Measurements from ENCODE around the gene ECI2. TPM values are rescaled to one million over a fixed set of nuclear protein-coding genes. Genes with fewer than 3 reads are reported as not detected.
"Not testable (repeated sequence)": the region's sequence is repeated elsewhere in the genome, so short reads cannot be mapped to it uniquely, and the experiment has no call there.

The ECI2 gene
- total RNA-seq, 1 experiment from 2014 or later = 12.9 TPM

DNA sequence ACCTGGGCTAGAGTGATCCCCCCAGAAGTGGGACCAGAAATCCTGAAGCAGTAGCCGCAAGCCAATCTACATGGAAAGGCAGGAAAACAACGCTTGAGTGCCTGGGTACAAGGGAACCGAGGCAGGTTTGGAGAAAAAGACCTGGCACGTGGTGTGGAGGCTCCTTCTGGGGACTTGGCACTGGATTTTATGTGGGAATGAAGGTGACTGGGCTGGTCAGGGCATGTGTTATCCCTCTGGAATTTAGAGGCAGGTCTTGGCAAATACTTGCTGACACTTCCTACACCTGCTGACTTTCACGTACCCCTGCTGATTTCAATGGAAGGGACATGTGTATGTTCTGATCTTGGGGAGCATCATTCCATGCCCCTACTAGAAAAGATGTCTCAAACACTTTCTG, 31.4 kb downstream of the ECI2 start:
- H4K20me1 ChIP-seq (ENCODE audit: insufficient read depth, low read depth, low read length) = no peaks in the 10 kb centered on the region
- H3K4me3 ChIP-seq (ENCODE audit: low read length) = no peak overlapping the region
- no peak overlapping the region for H3K27ac ChIP-seq (ENCODE audit: low read length)
- no peaks in the 10 kb centered on the region for H3K9me3 ChIP-seq (ENCODE audit: low read length)
- H3K36me3 ChIP-seq (ENCODE audit: insufficient read depth, low read length) = no peaks in the 10 kb centered on the region
- H3K9ac ChIP-seq (ENCODE audit: low read length) = no peak overlapping the region
- no peaks in the 10 kb centered on the region for H3K27me3 ChIP-seq (ENCODE audit: low read length)
- H3K4me1 ChIP-seq (ENCODE audit: low read length) = no peaks in the 10 kb centered on the region
- H2AFZ ChIP-seq (ENCODE audit: low read length) = no peak overlapping the region
- DNase-seq = no peak
- no peaks in the 10 kb centered on the region for H3K79me2 ChIP-seq (ENCODE audit: low read length)
- no peak overlapping the region for H3K4me2 ChIP-seq (ENCODE audit: low read depth, low read length, poor library complexity, severe bottlenecking)
- no peaks in the 10 kb centered on the region for H3K9me2 ChIP-seq (replicated peaks; ENCODE audit: insufficient read depth, low read length)

DNA sequence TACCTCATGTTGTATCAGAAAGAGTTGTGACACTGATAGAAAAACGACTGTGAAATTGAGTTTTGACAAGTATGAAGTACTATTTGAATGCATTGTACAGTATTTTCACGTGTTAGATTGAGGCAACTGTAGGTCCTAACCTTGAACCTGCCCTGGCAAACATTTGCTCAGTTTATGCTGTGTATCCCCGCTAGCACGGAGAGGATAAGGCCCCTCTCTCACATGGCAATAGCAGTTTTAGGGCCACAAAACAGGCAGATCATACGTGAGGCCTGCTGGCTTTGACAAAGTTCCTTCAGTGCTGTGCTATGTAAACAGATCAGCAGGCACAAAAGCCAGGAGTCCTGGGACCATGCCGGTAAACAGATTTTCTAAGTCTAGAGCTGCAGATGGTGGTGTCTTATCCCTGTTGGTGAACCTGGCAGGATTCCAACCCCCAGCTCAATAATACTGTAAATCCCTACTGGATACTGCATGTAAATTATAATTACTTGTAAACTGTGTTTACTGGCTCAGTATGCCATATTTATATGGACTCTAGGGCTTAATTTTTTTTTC, 32.6 kb downstream of the ECI2 start:
- H3K27ac ChIP-seq (ENCODE audit: low read length) = no peak overlapping the region
- H3K27me3 ChIP-seq (ENCODE audit: low read length) = no peaks in the 10 kb centered on the region
- DNase-seq = no peak
- H3K9me3 ChIP-seq (ENCODE audit: low read length) = no peaks in the 10 kb centered on the region
- H3K9ac ChIP-seq (ENCODE audit: low read length) = no peak overlapping the region
- no peak overlapping the region for H3K4me2 ChIP-seq (ENCODE audit: low read depth, low read length, poor library complexity, severe bottlenecking)
- no peak overlapping the region for H3K4me3 ChIP-seq (ENCODE audit: low read length)
- H3K4me1 ChIP-seq (ENCODE audit: low read length) = no peaks in the 10 kb centered on the region
- no peaks in the 10 kb centered on the region for H3K36me3 ChIP-seq (ENCODE audit: insufficient read depth, low read length)
- no peaks in the 10 kb centered on the region for H3K79me2 ChIP-seq (ENCODE audit: low read length)
- no peaks in the 10 kb centered on the region for H3K9me2 ChIP-seq (replicated peaks; ENCODE audit: insufficient read depth, low read length)
- H4K20me1 ChIP-seq (ENCODE audit: insufficient read depth, low read depth, low read length) = no peaks in the 10 kb centered on the region
- H2AFZ ChIP-seq (ENCODE audit: low read length) = no peak overlapping the region

DNA sequence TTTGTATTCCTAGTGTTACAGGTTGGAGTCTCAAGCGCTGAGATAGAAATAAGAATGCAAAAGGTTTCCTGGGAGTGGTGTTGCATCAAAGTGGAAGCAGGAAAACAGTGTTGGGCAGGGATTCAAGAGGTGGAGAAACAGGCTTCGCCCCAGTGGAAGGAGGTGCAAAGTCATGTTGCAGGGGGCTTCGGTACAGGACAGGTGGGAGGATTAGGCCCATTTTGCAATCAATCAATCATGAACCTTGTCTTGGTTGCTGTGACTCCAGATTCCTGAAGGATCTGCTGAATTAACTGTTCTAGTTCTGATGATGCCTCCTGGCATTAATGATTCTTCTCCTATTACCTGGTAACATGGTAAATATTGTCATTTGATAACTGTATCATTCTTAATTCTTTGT, 34.1 kb downstream of the ECI2 start:
- H3K9ac ChIP-seq (ENCODE audit: low read length) = no peak overlapping the region
- no peak overlapping the region for H3K4me3 ChIP-seq (ENCODE audit: low read length)
- H3K27ac ChIP-seq (ENCODE audit: low read length) = no peak overlapping the region
- no peaks in the 10 kb centered on the region for H3K27me3 ChIP-seq (ENCODE audit: low read length)
- no peaks in the 10 kb centered on the region for H4K20me1 ChIP-seq (ENCODE audit: insufficient read depth, low read depth, low read length)
- no peaks in the 10 kb centered on the region for H3K4me1 ChIP-seq (ENCODE audit: low read length)
- H3K4me2 ChIP-seq (ENCODE audit: low read depth, low read length, poor library complexity, severe bottlenecking) = no peak overlapping the region
- H2AFZ ChIP-seq (ENCODE audit: low read length) = no peak overlapping the region
- H3K9me3 ChIP-seq (ENCODE audit: low read length) = no peaks in the 10 kb centered on the region
- no peaks in the 10 kb centered on the region for H3K79me2 ChIP-seq (ENCODE audit: low read length)
- H3K9me2 ChIP-seq (replicated peaks; ENCODE audit: insufficient read depth, low read length) = no peaks in the 10 kb centered on the region
- H3K36me3 ChIP-seq (ENCODE audit: insufficient read depth, low read length) = no peaks in the 10 kb centered on the region
- DNase-seq = no peak

DNA sequence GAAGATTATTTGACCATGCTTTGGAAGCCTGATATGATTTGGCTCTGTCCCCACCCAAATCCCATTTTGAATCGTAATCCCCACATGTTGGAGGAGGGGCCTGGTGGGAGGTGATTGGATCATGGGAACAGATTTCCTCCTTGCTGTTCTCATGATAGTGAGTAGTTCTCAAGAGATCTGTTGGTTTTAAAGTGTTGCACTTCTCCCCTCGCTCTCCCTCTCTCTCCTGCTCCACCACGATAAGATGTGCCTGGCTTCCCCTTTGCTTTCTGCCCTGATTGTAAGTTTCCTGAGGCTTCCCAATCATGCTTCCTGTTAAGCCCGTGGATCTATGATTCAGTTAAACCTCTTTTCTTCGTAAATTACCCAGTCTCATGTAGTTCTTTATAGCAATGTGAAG, 34.7 kb downstream of the ECI2 start:
- H3K9me3 ChIP-seq (ENCODE audit: low read length) = no peaks in the 10 kb centered on the region
- no peaks in the 10 kb centered on the region for H3K27me3 ChIP-seq (ENCODE audit: low read length)
- no peak overlapping the region for H3K27ac ChIP-seq (ENCODE audit: low read length)
- no peak overlapping the region for H3K4me3 ChIP-seq (ENCODE audit: low read length)
- no peaks in the 10 kb centered on the region for H3K79me2 ChIP-seq (ENCODE audit: low read length)
- no peak overlapping the region for H3K4me2 ChIP-seq (ENCODE audit: low read depth, low read length, poor library complexity, severe bottlenecking)
- H3K9me2 ChIP-seq (replicated peaks; ENCODE audit: insufficient read depth, low read length) = no peaks in the 10 kb centered on the region
- no peak overlapping the region for H3K9ac ChIP-seq (ENCODE audit: low read length)
- H4K20me1 ChIP-seq (ENCODE audit: insufficient read depth, low read depth, low read length) = no peaks in the 10 kb centered on the region
- no peak for DNase-seq
- H3K4me1 ChIP-seq (ENCODE audit: low read length) = no peaks in the 10 kb centered on the region
- H3K36me3 ChIP-seq (ENCODE audit: insufficient read depth, low read length) = no peaks in the 10 kb centered on the region
- H2AFZ ChIP-seq (ENCODE audit: low read length) = no peak overlapping the region

DNA sequence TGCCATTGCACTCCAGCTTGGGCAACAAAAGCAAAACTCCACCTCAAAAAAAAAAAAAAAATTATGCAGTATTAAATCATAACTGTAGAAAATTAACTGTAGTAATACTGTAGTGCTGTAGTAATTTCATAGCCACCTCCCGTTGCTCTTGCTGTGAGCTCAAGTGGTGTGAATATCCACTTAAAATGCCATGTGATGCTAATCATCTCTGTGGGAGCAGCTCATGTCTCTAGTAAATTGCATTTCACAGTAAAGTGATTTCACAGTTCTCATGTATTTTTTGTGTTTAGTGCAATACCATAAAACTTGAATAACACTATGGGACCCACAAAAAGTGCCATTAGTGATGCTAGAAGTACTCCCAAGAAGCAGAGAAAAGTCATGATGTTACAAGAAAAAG, 42.1 kb downstream of the ECI2 start:
- Histone ChIP-seq H3K27me3 (ENCODE audit: low read length) (no peaks in the 10 kb centered on the region), H3K79me2 (ENCODE audit: low read length) (no peaks in the 10 kb centered on the region), H3K36me3 (ENCODE audit: insufficient read depth, low read length) (no peaks in the 10 kb centered on the region), H3K4me2 (ENCODE audit: low read depth, low read length, poor library complexity, severe bottlenecking) (no peak overlapping the region), H2AFZ (ENCODE audit: low read length) (no peak overlapping the region), H3K9me3 (ENCODE audit: low read length) (no peaks in the 10 kb centered on the region), H3K9ac (ENCODE audit: low read length) (no peak overlapping the region), H3K4me3 (ENCODE audit: low read length) (no peak overlapping the region), H3K27ac (ENCODE audit: low read length) (no peak overlapping the region), H4K20me1 (ENCODE audit: insufficient read depth, low read depth, low read length) (no peaks in the 10 kb centered on the region), H3K4me1 (ENCODE audit: low read length) (no peaks in the 10 kb centered on the region), H3K9me2 (replicated peaks; ENCODE audit: insufficient read depth, low read length) (no peaks in the 10 kb centered on the region)
- DNase-seq = no peak

DNA sequence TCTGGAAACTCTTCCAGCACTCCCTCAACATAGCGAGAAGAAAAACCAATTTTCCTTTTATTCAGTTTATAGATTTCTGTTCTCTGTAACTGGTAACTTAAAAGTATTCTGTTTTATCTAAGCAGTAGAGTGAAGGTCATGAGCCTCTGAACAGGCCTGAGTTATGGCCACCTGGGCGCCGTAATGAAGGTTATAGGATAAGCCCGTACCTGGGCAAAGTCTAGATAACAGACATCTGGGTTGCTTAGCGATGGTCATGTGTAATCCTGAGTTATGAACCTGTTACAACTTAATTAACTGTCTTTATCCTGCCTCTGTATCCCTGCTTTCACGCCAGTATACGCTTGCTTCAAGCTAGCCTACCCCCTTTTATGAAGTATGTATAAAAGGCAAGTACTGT, 43.4 kb downstream of the ECI2 start:
- no peaks in the 10 kb centered on the region for H4K20me1 ChIP-seq (ENCODE audit: insufficient read depth, low read depth, low read length)
- no peaks in the 10 kb centered on the region for H3K27me3 ChIP-seq (ENCODE audit: low read length)
- H3K4me2 ChIP-seq (ENCODE audit: low read depth, low read length, poor library complexity, severe bottlenecking) = no peak overlapping the region
- H3K4me1 ChIP-seq (ENCODE audit: low read length) = peaks cover 1% of the 10 kb centered on the region
- H3K79me2 ChIP-seq (ENCODE audit: low read length) = no peaks in the 10 kb centered on the region
- no peak for DNase-seq
- H3K9me2 ChIP-seq (replicated peaks; ENCODE audit: insufficient read depth, low read length) = no peaks in the 10 kb centered on the region
- H2AFZ ChIP-seq (ENCODE audit: low read length) = no peak overlapping the region
- H3K27ac ChIP-seq (ENCODE audit: low read length) = no peak overlapping the region
- H3K4me3 ChIP-seq (ENCODE audit: low read length) = no peak overlapping the region
- no peaks in the 10 kb centered on the region for H3K36me3 ChIP-seq (ENCODE audit: insufficient read depth, low read length)
- H3K9ac ChIP-seq (ENCODE audit: low read length) = no peak overlapping the region
- no peaks in the 10 kb centered on the region for H3K9me3 ChIP-seq (ENCODE audit: low read length)

DNA sequence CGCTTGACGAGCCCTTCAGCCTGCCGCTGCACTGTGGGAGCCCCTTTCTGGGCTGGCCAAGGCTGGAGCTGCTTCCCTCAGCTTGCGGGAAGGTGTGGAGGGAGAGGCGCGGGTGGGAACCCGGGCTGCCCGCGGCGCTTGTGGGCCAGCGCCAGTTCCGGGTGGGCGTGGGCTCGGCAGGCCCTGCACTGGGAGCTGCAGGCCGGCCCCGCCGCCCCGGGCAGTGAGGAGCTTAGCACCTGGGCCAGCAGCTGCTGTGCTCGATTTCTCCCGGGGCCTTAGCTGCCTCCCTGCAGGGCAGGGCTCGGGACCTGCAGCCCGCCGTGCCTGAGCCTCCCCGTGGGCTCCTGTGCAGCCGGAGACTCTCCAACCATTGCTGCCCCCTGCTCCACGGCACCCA, 45.3 kb downstream of the ECI2 start:
- H3K79me2 ChIP-seq (ENCODE audit: low read length); H3K4me3 ChIP-seq (ENCODE audit: low read length); H3K4me2 ChIP-seq (ENCODE audit: low read depth, low read length, poor library complexity, severe bottlenecking); H3K27ac ChIP-seq (ENCODE audit: low read length); H3K9me3 ChIP-seq (ENCODE audit: low read length); H3K27me3 ChIP-seq (ENCODE audit: low read length); H4K20me1 ChIP-seq (ENCODE audit: insufficient read depth, low read depth, low read length); H3K4me1 ChIP-seq (ENCODE audit: low read length); DNase-seq; H3K36me3 ChIP-seq (ENCODE audit: insufficient read depth, low read length); H3K9me2 ChIP-seq (replicated peaks; ENCODE audit: insufficient read depth, low read length); H2AFZ ChIP-seq (ENCODE audit: low read length); H3K9ac ChIP-seq (ENCODE audit: low read length): not testable (repeated sequence)

DNA sequence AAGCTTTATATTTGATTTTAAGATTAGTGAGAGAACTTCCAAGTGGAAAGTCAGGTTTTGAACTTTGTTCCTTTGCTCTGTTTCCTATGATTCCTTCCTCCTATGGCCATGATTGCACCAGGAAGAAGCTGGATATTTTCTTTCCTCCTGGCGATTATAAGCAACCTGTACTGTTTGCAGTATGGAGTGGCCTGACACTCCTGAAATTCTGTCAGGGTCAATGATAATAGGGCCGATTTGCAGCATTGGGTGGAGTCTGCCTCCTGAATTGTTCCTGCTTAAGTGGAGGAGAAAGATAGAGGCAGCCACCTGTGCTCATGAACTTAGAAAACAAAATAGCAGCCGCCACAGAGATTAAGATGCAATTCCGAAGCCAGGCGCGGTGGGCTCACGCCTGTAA, 46.7 kb downstream of the ECI2 start:
- H3K9ac ChIP-seq (ENCODE audit: low read length) = no peak overlapping the region
- no peak overlapping the region for H3K4me3 ChIP-seq (ENCODE audit: low read length)
- H4K20me1 ChIP-seq (ENCODE audit: insufficient read depth, low read depth, low read length) = no peaks in the 10 kb centered on the region
- peaks cover 8% of the 10 kb centered on the region for H3K4me1 ChIP-seq (ENCODE audit: low read length)
- no peaks in the 10 kb centered on the region for H3K36me3 ChIP-seq (ENCODE audit: insufficient read depth, low read length)
- no peaks in the 10 kb centered on the region for H3K9me2 ChIP-seq (replicated peaks; ENCODE audit: insufficient read depth, low read length)
- no peak overlapping the region for H3K4me2 ChIP-seq (ENCODE audit: low read depth, low read length, poor library complexity, severe bottlenecking)
- H3K79me2 ChIP-seq (ENCODE audit: low read length) = no peaks in the 10 kb centered on the region
- no peak for DNase-seq
- H3K27me3 ChIP-seq (ENCODE audit: low read length) = no peaks in the 10 kb centered on the region
- no peak overlapping the region for H3K27ac ChIP-seq (ENCODE audit: low read length)
- no peak overlapping the region for H2AFZ ChIP-seq (ENCODE audit: low read length)
- no peaks in the 10 kb centered on the region for H3K9me3 ChIP-seq (ENCODE audit: low read length)

DNA sequence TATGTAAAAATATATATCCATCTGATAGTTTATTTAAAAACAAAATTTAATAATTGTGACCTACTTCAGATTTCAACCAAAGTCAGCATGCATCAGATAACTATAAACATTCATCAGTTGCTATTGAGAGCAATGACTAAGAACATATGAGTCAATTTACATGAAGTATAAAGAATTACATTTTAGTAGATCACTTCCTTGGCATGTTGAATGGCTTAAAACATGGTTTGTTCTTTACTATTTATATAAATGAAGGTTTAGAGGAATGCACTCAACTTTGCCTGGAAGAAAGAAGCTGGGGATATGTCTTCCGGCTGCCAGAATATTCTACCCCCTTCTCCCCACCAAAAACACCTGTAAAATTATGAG, 50.1 kb downstream of the ECI2 start:
- H3K36me3 ChIP-seq (ENCODE audit: insufficient read depth, low read length) = no peaks in the 10 kb centered on the region
- DNase-seq = no peak
- no peaks in the 10 kb centered on the region for H4K20me1 ChIP-seq (ENCODE audit: insufficient read depth, low read depth, low read length)
- H3K9me2 ChIP-seq (replicated peaks; ENCODE audit: insufficient read depth, low read length) = no peaks in the 10 kb centered on the region
- H3K4me1 ChIP-seq (ENCODE audit: low read length) = peaks cover 8% of the 10 kb centered on the region
- no peaks in the 10 kb centered on the region for H3K79me2 ChIP-seq (ENCODE audit: low read length)
- H3K27me3 ChIP-seq (ENCODE audit: low read length) = no peaks in the 10 kb centered on the region
- no peak overlapping the region for H2AFZ ChIP-seq (ENCODE audit: low read length)
- no peak overlapping the region for H3K4me2 ChIP-seq (ENCODE audit: low read depth, low read length, poor library complexity, severe bottlenecking)
- no peak overlapping the region for H3K4me3 ChIP-seq (ENCODE audit: low read length)
- H3K27ac ChIP-seq (ENCODE audit: low read length) = no peak overlapping the region
- H3K9me3 ChIP-seq (ENCODE audit: low read length) = no peaks in the 10 kb centered on the region
- no peak overlapping the region for H3K9ac ChIP-seq (ENCODE audit: low read length)

Data from Karpas-422 (cell line).